Raji (cell line): Measurements from ENCODE around the gene ZBTB48.

Experiments used
- POLR2A ChIP-seq: IDR thresholded peaks from 2 replicates; pipeline ENCODE4 v1.6.1; 2011; ENCODE audit warnings: low read depth, low read length, control low read depth; ENCODE audit not compliant: insufficient read depth

The ZBTB48 gene

GRCh38 chr1:6612641-6613360, 33.0 kb downstream of the ZBTB48 start:
- no peak for TF ChIP-seq POLR2A

- TF ChIP-seq POLR2A, result peak; percentile 56
These were observed 33.7 kb downstream of the ZBTB48 start, which contains the start of gene PHF13 for GRCh38 chr1:6613361-6614018. Gene PHF13, plus strand, starts transcription at chr1:6613731. Its CDS starts 336 bp downstream, at chr1:6614067.

- TF ChIP-seq POLR2A, result no peak
These were observed 34.5 kb downstream of the ZBTB48 start for GRCh38 chr1:6614019-6614928.

- TF ChIP-seq POLR2A, result no peak
These were observed 35.4 kb downstream of the ZBTB48 start for GRCh38 chr1:6614929-6615785.

GRCh38 chr1:6619045-6619444, 39.3 kb downstream of the ZBTB48 start:
- TF ChIP-seq POLR2A, result no peak

- TF ChIP-seq POLR2A, result no peak
These were observed 41.9 kb downstream of the ZBTB48 start for GRCh38 chr1:6621429-6622391.

GRCh38 chr1:6622396-6623152, 42.8 kb downstream of the ZBTB48 start:
- TF ChIP-seq POLR2A, result no peak

- TF ChIP-seq POLR2A, result no peak
These were observed 43.6 kb downstream of the ZBTB48 start for GRCh38 chr1:6623269-6623965.

- peak; percentile 75 for TF ChIP-seq POLR2A
These were observed 45.2 kb downstream of the ZBTB48 start, which contains the start of gene THAP3 for GRCh38 chr1:6624710-6625583. Gene THAP3, plus strand, starts transcription at chr1:6624868. Its CDS starts 351 bp downstream, at chr1:6625219.

- no peak for TF ChIP-seq POLR2A
These were observed 45.9 kb downstream of the ZBTB48 start for GRCh38 chr1:6625584-6626149.

- no peak for TF ChIP-seq POLR2A
These were observed 47.2 kb downstream of the ZBTB48 start for GRCh38 chr1:6627031-6627430.
